OCI-LY3 (cell line): ENCODE results near the gene KLRF2.
"Not testable (repeated sequence)": the region's sequence is repeated elsewhere in the genome, so short reads cannot be mapped to it uniquely, and the experiment has no call there.

Experiments
- H2AFZ ChIP-seq: fragments of 200-600, 300-600 bp; shearing (Covaris generic); 2 replicates; pipeline ENCODE4 v1.6.0; 2014; ENCODE audit warnings: antibody characterized with exemption, low read depth, low read length
- H3K27ac ChIP-seq: fragments of 200-600, 300-600 bp; sonication (generic); 2 replicates; pipeline ENCODE4 v1.5.1; 2014; ENCODE audit warnings: mild to moderate bottlenecking, low read length, moderate library complexity, mixed read lengths
- H3K27me3 ChIP-seq: fragments of 200-600, 300-600 bp; sonication (generic); 2 replicates; pipeline ENCODE4 v1.6.1; 2014; ENCODE audit warnings: low read depth, low read length, mixed read lengths
- H3K36me3 ChIP-seq: fragments of 200-600, 300-600 bp; sonication (generic); replicated peaks from 2 replicates; pipeline ENCODE3; 2014; ENCODE audit warnings: low read depth, low read length, mixed read lengths
- H3K4me1 ChIP-seq: fragments of 300-600, 200-600 bp; sonication (generic); 2 replicates; pipeline ENCODE4 v1.6.1; 2014; ENCODE audit warnings: low read length, mixed read lengths
- H3K4me2 ChIP-seq: fragments of 200-600, 300-600 bp; sonication (generic); 2 replicates; pipeline ENCODE4 v1.6.1; 2014; ENCODE audit warnings: low read length, mixed read lengths
- H3K4me3 ChIP-seq: fragments of 300-600, 200-600 bp; sonication (generic); 2 replicates; pipeline ENCODE4 v1.5.1; 2014; ENCODE audit warnings: antibody characterized with exemption, mild to moderate bottlenecking, low read length, moderate library complexity
- H3K79me2 ChIP-seq: fragments of 300-600, 200-600 bp; shearing (Covaris generic); 2 replicates; pipeline ENCODE4 v1.6.1; 2014; ENCODE audit warnings: mild to moderate bottlenecking, low read length, mixed read lengths
- H3K9ac ChIP-seq: fragments of 300-600, 200-600 bp; shearing (Covaris generic); 2 replicates; pipeline ENCODE4 v1.6.0; 2014; ENCODE audit warnings: mild to moderate bottlenecking, low read length, moderate library complexity
- H3K9me3 ChIP-seq: fragments of 200-600, 300-600 bp; shearing (Covaris generic); 2 replicates; pipeline ENCODE4 v1.6.1; 2014; ENCODE audit warnings: low read length, mixed read lengths; ENCODE audit not compliant: insufficient read depth
- H4K20me1 ChIP-seq: fragments of 200-600, 300-600 bp; sonication (generic); 2 replicates; pipeline ENCODE4 v1.6.1; 2016; ENCODE audit warnings: low read length, mixed read lengths; ENCODE audit not compliant: insufficient read depth
- EZH2phosphoT487 ChIP-seq: fragments of 200-600 bp; shearing (Covaris generic); IDR thresholded peaks from 2 replicates; pipeline ENCODE4 v1.6.1; 2018; ENCODE audit warnings: antibody characterized with exemption, mixed run types, low read depth
- TF ChIP-seq, protein P1 (sequence below): fragments of 200-600, 300-600 bp; sonication (generic); IDR thresholded peaks from 2 replicates; pipeline ENCODE4 v1.5.1; 2014; ENCODE audit warnings: antibody characterized with exemption, low read length, low read depth

Gene KLRF2

DNA sequence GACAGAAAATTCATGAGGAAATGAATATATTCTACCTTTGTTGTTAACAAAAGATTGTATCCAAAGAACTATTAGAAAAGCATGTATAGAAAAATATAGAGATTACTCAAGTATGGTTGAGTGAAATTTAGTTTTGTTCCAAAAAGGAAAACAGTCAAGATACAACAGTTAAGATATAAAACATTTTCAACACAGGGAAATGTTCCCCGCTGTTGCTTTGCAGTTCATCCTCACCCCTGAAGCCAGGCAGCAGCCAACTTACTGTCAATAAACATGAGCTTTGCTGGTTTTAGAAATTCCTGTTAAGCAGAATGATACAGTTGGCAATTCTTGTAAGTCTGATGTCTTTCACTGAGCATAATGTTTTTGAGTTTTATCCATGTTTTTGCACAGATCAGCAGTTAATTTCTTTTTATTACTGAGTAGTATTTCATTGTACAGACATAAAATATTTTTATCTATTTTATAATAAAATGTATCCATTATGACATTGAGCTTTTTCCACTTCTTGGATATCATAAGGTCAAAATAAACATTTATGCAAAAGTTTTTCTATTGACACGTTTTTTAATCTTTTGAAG is 10.9 kb upstream of the KLRF2 start:
- Histone ChIP-seq H3K4me1 (peaks cover 25% of the 10 kb centered on the region), H3K4me2 (peak overlapping the region; percentile 94), H3K27ac (no peak overlapping the region), H3K9me3 (no peaks in the 10 kb centered on the region), H3K36me3 (no peaks in the 10 kb centered on the region), H3K79me2 (no peaks in the 10 kb centered on the region), H3K9ac (0 out of 2 replicates have a peak overlapping the region, but pooled peaks have one; percentile 67), H3K27me3 (no peaks in the 10 kb centered on the region), H2AFZ (peak overlapping the region; percentile 99), H3K4me3 (peak overlapping the region; percentile 77; the same call in 1 of the 2 replicates), H4K20me1 (no peaks in the 10 kb centered on the region)
- TF ChIP-seq, protein P1, sequence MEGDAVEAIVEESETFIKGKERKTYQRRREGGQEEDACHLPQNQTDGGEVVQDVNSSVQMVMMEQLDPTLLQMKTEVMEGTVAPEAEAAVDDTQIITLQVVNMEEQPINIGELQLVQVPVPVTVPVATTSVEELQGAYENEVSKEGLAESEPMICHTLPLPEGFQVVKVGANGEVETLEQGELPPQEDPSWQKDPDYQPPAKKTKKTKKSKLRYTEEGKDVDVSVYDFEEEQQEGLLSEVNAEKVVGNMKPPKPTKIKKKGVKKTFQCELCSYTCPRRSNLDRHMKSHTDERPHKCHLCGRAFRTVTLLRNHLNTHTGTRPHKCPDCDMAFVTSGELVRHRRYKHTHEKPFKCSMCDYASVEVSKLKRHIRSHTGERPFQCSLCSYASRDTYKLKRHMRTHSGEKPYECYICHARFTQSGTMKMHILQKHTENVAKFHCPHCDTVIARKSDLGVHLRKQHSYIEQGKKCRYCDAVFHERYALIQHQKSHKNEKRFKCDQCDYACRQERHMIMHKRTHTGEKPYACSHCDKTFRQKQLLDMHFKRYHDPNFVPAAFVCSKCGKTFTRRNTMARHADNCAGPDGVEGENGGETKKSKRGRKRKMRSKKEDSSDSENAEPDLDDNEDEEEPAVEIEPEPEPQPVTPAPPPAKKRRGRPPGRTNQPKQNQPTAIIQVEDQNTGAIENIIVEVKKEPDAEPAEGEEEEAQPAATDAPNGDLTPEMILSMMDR = no peak
- no peak for TF ChIP-seq EZH2phosphoT487

- TF ChIP-seq, protein P1 = no peak
- TF ChIP-seq EZH2phosphoT487 = no peak
- Histone ChIP-seq H4K20me1 (no peaks in the 10 kb centered on the region), H3K9me3 (no peaks in the 10 kb centered on the region), H3K79me2 (no peaks in the 10 kb centered on the region), H3K4me2 (no peak overlapping the region), H3K4me3 (no peak overlapping the region), H3K27ac (no peak overlapping the region), H3K9ac (no peak overlapping the region), H3K4me1 (peaks cover 18% of the 10 kb centered on the region; the same call in 1 of the 2 replicates), H3K36me3 (no peaks in the 10 kb centered on the region), H3K27me3 (no peaks in the 10 kb centered on the region), H2AFZ (no peak overlapping the region)
These were observed 9.1 kb upstream of the KLRF2 start for GRCh38 chr12:9872162-9872561.

DNA sequence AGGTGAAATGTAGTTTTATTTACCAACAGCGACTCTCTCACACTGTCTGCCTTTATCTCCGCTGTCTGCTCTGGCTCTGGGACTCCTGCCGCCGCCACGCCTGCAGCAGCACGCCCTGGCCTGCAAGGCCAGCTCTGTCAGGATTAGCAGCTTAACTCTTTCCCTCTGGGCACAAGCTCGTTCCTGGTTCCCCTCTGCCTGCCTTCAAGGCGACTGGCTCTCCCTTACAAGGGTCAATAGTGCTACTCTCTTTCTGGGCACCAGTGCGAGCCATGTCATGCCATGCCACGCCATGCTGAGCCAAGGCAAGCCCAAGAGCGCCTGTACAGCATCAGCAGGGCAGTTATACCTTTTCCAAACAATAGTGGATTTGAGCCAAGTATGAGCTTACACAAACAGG is 8.5 kb upstream of the KLRF2 start:
- no peaks in the 10 kb centered on the region for H3K36me3 ChIP-seq
- H3K4me3 ChIP-seq = no peak overlapping the region
- peaks cover 18% of the 10 kb centered on the region; the same call in 1 of the 2 replicates for H3K4me1 ChIP-seq
- no peak overlapping the region for H3K4me2 ChIP-seq
- H3K27ac ChIP-seq = no peak overlapping the region
- no peaks in the 10 kb centered on the region for H4K20me1 ChIP-seq
- no peaks in the 10 kb centered on the region for H3K27me3 ChIP-seq
- no peaks in the 10 kb centered on the region for H3K9me3 ChIP-seq
- no peaks in the 10 kb centered on the region for H3K79me2 ChIP-seq
- H2AFZ ChIP-seq = no peak overlapping the region
- no peak overlapping the region for H3K9ac ChIP-seq
- no peak for TF ChIP-seq EZH2phosphoT487
- TF ChIP-seq, protein P1 = no peak

DNA sequence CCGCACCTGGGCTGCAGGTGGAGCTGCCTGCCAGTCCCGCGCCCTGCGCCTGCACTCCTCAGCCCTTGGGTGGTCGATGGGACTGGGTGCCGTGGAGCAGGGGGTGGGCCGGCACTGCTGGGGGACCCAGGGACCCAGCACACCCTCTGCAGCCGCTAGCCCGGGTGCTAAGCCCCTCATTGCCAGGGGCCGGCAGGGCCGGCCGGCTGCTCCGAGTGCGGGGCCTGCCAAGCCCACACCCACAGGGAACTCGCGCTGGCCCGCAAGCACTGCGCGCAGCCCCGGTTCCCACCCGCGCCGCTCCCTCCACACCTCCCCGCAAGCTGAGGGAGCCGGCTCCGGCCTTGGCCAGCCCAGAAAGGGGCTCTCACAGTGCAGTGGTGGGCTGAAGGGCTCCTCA is 5.2 kb upstream of the KLRF2 start:
- H3K27me3 ChIP-seq, H2AFZ ChIP-seq, H3K4me3 ChIP-seq, H3K27ac ChIP-seq, H3K36me3 ChIP-seq, H3K4me1 ChIP-seq, H3K4me2 ChIP-seq, H3K79me2 ChIP-seq, H3K9me3 ChIP-seq, H4K20me1 ChIP-seq, H3K9ac ChIP-seq: not testable (repeated sequence)
